Amniotic stem cell (primary cell): ENCODE results near the gene EVA1A.
A peak's percentile ranks its signal among the peaks of the same experiment; 100 is the strongest.

Experiments used
- DNase-seq: peaks from one replicate; lab custom pipeline; 2025; lab: John Stamatoyannopoulos, UW

The EVA1A gene

GRCh38 chr2:75541430-75541829, 19.3 kb downstream of the EVA1A start:
- DNase-seq: no peak

GRCh38 chr2:75540994-75541393, 19.7 kb downstream of the EVA1A start:
- no peak for DNase-seq

GRCh38 chr2:75539955-75540716, 20.6 kb downstream of the EVA1A start:
- no peak for DNase-seq

- no peak for DNase-seq
Measured at GRCh38 chr2:75538521-75539490, 21.9 kb downstream of the EVA1A start.

- no peak for DNase-seq
Measured at GRCh38 chr2:75537658-75538057, 23.1 kb downstream of the EVA1A start.

- DNase-seq: no peak
Measured at GRCh38 chr2:75533135-75533534, 27.6 kb downstream of the EVA1A start.

- no peak for DNase-seq
Measured at GRCh38 chr2:75532488-75532887, 28.3 kb downstream of the EVA1A start.

- no peak for DNase-seq
Measured at GRCh38 chr2:75528221-75528977, 32.3 kb downstream of the EVA1A start.

- DNase-seq: no peak
Measured at GRCh38 chr2:75527676-75528075, 33.1 kb downstream of the EVA1A start.

- no peak for DNase-seq
Measured at GRCh38 chr2:75526842-75527241, 33.9 kb downstream of the EVA1A start.

- DNase-seq: no peak
Measured at GRCh38 chr2:75525434-75526310, 35.1 kb downstream of the EVA1A start.

GRCh38 chr2:75524276-75524911, 36.3 kb downstream of the EVA1A start:
- DNase-seq: no peak

- peak; percentile 4 for DNase-seq
Measured at GRCh38 chr2:75523313-75524275, 37.1 kb downstream of the EVA1A start.

- DNase-seq: no peak
Measured at GRCh38 chr2:75522543-75523312, 38.0 kb downstream of the EVA1A start.

- DNase-seq: no peak
Measured at GRCh38 chr2:75521225-75521872, 39.4 kb downstream of the EVA1A start.

- DNase-seq: no peak
Measured at GRCh38 chr2:75519843-75520242, 40.9 kb downstream of the EVA1A start.

GRCh38 chr2:75518638-75519465, 41.9 kb downstream of the EVA1A start:
- no peak for DNase-seq
